Thyroid gland (tissue), 4 donors: Measurements from ENCODE around the gene KIF12. TPM values are rescaled to one million over a fixed set of nuclear protein-coding genes. Genes with fewer than 3 reads are reported as not detected.

Experiments
- DNase-seq, 2 donors: peaks; one replicate each; pipeline ENCODE4 v3.0.0-alpha.2; 2019
- H3K27ac ChIP-seq, 3 donors: fragments of 200-600 bp; sonication (generic); 1 replicate in 2 of 3; 2 replicates in 1 of 3; pipeline ENCODE4 v1.5.1; 2016 to 2019; ENCODE audit warnings: mild to moderate bottlenecking in 1 of 3, moderate library complexity in 1 of 3
- H3K27me3 ChIP-seq: fragments of 200-600 bp; sonication (generic); one replicate; pipeline ENCODE4 v1.5.1; 2019
- H3K36me3 ChIP-seq, 2 donors: fragments of 200-600 bp; sonication (generic); one replicate each; pipeline ENCODE4 v1.5.1; 2016 to 2019
- H3K4me1 ChIP-seq, 2 donors: fragments of 200-600 bp; sonication (generic); one replicate each; pipeline ENCODE4 v1.5.1; 2017 to 2019
- H3K4me3 ChIP-seq, 3 donors: fragments of 200-600 bp; sonication (generic); replicated peaks in 1 of 3; 1 replicate in 2 of 3; 2 replicates in 1 of 3; pipeline ENCODE4 v1.5.1; 2016; ENCODE audit warnings: mild to moderate bottlenecking in 1 of 3
- H3K9me3 ChIP-seq: fragments of 200-600 bp; sonication (generic); one replicate; pipeline ENCODE4 v1.5.1; 2017
- POLR2A ChIP-seq, 2 donors: fragments of 450-650 bp; IDR thresholded peaks; one replicate each; pipeline ENCODE4 v1.6.1; 2017; ENCODE audit warnings: antibody characterized with exemption in 2 of 2, mild to moderate bottlenecking in 2 of 2, moderate library complexity in 1 of 2
- WGBS, 2 donors: methylation state at CpG; one replicate each; pipeline ENCODE4 v1.1.5; 2017; 5-methylcytosine and 5-hydroxymethylcytosine counted together
- intact Hi-C: fragments of 100-400 bp; cut with DNase I; formaldehyde crosslinking; loops from one replicate; pipeline ENCODE4 v1.15.1; 2023
- total RNA-seq, 4 donors: library from RNA; depleted of rRNA; stranded (reverse); fragments of >200 nt; gene quantifications; one replicate each; pipeline ENCODE4 v1.2.3, GENCODE V29; 2016
- TF ChIP-seq, protein P1 (sequence below), 6 experiments: fragments of 200-600 bp in 3 of 6; fragments of 450-650 bp in 3 of 6; sonication (generic) in 3 of 6; IDR thresholded peaks; one replicate each; pipeline ENCODE4 v1.5.1; 2016 to 2019; ENCODE audit warnings: antibody characterized with exemption in 6 of 6, mild to moderate bottlenecking in 2 of 6, inconsistent platforms in 1 of 6, moderate library complexity in 1 of 6

The KIF12 gene
- total RNA-seq, 4 donors from 2014 or later: 13.4 to 56.0 (median 31.7) TPM

DNA sequence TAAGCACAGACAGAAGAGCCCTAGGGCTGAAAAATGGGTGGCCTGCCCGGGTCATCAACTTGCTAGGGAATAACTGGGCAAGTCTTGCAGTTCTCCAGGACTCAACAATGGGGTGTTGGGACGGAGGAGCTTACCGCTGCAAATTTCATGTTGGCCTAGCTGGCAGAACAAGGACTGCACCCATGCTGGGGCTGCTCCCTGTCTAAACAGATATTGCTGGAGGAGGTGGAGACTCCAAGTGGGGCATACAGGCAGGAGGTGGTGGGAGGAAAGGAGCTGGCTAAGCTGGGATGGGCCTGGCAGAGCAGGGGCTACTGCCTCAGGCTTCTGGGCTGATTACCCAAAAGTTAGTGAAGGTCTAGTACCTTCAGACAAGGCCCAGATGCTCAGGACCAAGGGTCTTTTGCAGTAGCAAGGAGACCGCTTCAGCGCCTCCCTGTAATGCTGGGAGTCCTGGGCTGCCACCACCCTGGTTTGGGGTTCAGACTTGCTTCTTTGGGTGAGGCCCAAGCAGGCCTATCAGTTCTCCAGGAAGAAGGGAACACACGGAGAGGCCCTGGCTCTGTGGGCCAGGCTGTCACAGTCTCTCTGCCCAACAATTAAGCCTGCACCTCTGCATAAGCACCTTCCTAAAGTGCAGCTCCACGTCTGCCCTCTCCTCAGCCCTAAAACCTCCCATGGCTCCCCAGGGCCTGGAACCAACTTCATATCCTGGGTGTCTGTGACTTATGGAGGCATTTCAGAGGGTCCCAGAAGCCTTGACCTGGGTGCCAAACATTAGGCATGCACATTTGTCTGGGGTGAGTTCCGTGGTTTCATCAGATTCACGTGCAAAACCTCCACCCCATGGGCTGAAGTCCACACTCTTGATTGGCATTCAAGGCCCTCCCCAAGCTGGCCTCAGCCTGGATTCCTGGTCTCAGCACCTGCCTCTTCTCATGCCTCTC is 24.2 kb upstream of the KIF12 start:
- H3K9me3 ChIP-seq: no peaks in the 10 kb centered on the region
- no peak for DNase-seq
- 84 to 87% methylated on average over 5 to 9 of the region's 9 CpGs for WGBS, 2 donors
- H3K4me1 ChIP-seq: peaks cover 0 to 18% of the 10 kb centered on the region in 2 donors
- no peaks in the 10 kb centered on the region for H3K27me3 ChIP-seq
- intact Hi-C loops: no loop called here
- no peak overlapping the region for H3K27ac ChIP-seq
- no peak for TF ChIP-seq POLR2A (IDR thresholded peaks at IDR 0.05)
- TF ChIP-seq, protein P1, sequence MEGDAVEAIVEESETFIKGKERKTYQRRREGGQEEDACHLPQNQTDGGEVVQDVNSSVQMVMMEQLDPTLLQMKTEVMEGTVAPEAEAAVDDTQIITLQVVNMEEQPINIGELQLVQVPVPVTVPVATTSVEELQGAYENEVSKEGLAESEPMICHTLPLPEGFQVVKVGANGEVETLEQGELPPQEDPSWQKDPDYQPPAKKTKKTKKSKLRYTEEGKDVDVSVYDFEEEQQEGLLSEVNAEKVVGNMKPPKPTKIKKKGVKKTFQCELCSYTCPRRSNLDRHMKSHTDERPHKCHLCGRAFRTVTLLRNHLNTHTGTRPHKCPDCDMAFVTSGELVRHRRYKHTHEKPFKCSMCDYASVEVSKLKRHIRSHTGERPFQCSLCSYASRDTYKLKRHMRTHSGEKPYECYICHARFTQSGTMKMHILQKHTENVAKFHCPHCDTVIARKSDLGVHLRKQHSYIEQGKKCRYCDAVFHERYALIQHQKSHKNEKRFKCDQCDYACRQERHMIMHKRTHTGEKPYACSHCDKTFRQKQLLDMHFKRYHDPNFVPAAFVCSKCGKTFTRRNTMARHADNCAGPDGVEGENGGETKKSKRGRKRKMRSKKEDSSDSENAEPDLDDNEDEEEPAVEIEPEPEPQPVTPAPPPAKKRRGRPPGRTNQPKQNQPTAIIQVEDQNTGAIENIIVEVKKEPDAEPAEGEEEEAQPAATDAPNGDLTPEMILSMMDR (IDR thresholded peaks at IDR 0.05): no peak
- H3K4me3 ChIP-seq: no peak overlapping the region
- no peaks in the 10 kb centered on the region for H3K36me3 ChIP-seq

DNA sequence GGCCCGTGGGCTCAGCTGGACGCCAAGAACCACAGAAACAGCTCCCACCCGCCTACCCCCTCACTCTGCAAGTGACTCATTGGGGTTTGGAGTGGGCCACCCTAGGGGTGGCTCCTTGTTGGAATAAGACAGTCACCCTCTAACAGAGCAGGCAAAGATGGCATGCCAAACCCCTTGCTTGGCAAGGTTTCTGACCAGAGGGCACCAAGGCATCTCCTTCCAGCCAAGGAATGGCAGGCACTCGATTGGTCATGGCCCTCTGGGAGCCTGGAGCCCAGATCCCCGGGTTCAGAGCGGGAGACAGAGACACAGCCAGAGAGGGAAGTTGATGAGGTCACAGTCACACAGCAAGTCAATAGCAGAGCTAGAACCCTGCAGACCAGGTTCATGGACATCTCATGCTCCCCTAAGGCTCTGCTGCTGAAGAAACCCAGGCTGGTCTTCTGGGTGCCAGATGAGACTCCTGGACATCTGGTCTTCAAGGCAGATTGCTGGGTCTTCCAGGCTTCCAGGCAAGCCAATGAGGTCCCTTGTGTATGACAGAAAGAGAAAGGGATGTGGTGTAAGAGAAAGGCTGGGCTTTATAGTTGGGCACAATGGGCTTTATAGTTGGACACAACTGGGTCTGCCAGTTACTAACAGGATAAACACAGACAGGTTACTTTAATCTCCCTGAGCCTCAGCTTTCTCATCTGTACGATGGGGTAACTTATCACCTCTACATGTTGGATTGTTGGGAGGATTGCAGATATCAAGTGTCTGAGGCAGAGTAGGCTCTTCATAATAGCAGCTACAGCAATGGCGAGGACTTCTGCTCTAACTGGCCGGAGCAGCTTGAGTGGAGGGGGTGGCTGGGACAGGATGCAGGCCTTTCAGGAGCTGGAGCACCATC is 23.3 kb upstream of the KIF12 start:
- DNase-seq: no peak
- Histone ChIP-seq H3K27ac (no peak overlapping the region), H3K27me3 (no peaks in the 10 kb centered on the region), H3K4me1 (peaks cover 8 to 25% of the 10 kb centered on the region in 2 donors), H3K36me3 (no peaks in the 10 kb centered on the region), H3K4me3 (no peak overlapping the region), H3K9me3 (no peaks in the 10 kb centered on the region)
- no peak for TF ChIP-seq POLR2A (IDR thresholded peaks at IDR 0.05)
- TF ChIP-seq, protein P1 (IDR thresholded peaks at IDR 0.05): no peak
- WGBS, 2 donors: 95 to 97% methylated on average over 3 to 6 of the region's 9 CpGs
- intact Hi-C loops: no loop called here

DNA sequence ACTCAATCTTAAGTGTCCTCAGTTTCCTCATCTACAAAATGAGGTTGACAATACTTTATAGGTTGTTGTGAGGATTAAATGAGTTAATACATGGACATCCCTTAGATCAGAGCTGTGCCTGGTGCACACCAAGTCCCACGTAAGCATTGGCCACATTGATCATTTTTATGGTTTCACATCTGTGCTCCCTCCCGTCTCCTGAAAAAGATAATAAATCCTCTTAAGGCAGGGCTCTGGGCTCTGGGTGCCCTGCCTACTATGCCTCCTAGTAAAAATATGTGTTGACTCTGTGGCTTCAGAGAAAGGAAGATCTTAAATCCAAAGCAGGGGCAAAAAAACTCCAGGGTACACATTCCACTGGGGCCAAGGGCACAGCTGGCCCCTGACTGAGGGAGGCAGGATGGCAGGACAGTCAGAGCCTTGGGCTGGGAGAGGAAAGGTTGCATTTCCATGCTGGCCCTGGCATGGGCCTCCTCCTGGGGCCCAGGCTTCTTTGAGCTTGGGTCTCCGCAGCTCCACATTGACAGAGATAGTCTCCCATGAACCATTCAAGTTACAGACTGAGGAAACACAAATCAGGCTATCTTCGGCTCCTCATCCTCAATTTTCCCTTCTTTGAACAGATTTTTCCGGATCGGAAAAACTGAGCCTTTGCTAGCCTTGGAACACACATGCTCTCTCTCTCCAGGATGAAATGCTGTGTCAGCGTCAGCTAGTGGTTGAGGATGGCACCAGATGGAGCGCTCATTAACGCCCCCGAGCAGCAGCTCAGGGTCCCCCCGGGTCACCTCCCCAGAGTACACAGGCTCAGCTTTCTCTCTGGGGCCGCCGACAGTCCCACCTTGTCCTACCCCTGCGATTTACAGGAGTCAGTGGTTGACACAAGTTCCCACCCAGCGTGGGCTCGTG is 22.4 kb upstream of the KIF12 start:
- H3K9me3 ChIP-seq: no peaks in the 10 kb centered on the region
- no peaks in the 10 kb centered on the region for H3K27me3 ChIP-seq
- intact Hi-C loops: no loop called here
- TF ChIP-seq, protein P1 (IDR thresholded peaks at IDR 0.05): no peak
- no peak for TF ChIP-seq POLR2A (IDR thresholded peaks at IDR 0.05)
- peaks cover 12 to 32% of the 10 kb centered on the region in 2 donors for H3K4me1 ChIP-seq
- H3K36me3 ChIP-seq: no peaks in the 10 kb centered on the region
- H3K4me3 ChIP-seq: no peak overlapping the region
- 79% methylated on average over 15 of the region's 16 CpGs for WGBS, 2 donors
- H3K27ac ChIP-seq: no peak overlapping the region
- no peak for DNase-seq

DNA sequence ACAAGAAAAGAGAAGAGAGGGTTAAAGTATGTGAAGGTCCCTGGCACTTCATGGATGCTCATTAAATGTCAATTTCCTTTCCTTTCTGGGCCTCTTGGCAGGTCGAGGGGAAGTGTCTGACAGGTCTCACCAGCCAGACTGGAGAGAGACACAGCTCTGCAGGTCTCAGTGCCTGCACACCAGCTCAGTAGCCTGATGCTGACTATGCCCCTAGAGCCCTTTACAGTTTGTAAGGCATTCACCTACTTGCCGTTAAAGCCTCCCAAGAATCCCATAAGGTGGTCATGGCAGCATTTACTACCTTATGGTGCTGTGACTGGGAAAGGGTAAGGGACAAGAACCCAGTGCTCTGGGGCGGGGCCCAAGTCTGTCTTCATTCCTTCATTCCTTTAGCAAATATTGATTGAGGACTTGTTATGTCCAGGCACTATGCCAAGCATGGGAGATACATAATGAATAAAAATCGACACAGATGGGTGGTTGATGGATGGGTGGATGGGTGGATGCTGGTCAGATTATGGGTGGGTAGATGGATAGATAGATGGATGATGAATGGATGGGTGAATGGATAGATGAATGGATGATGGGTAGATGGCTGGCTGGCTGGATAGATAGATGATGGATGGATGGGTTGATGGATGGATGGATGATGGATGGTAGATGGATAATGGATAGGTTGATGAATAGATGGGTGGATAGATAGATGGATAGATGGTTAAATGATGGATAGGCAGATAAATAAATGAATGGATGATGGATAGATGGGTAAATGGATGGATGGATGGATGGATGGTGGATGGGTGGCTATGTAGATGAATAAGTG is 21.3 kb upstream of the KIF12 start:
- peaks cover 19 to 41% of the 10 kb centered on the region in 2 donors for H3K4me1 ChIP-seq
- intact Hi-C loops: no loop called here
- H3K9me3 ChIP-seq: no peaks in the 10 kb centered on the region
- H3K27me3 ChIP-seq: no peaks in the 10 kb centered on the region
- H3K4me3 ChIP-seq: no peak overlapping the region
- no peak for TF ChIP-seq POLR2A (IDR thresholded peaks at IDR 0.05)
- TF ChIP-seq, protein P1 (IDR thresholded peaks at IDR 0.05): no peak
- H3K27ac ChIP-seq: no peak overlapping the region
- WGBS, 2 donors: 68 to 69% methylated on average over 4 of the region's 4 CpGs
- DNase-seq: no peak
- H3K36me3 ChIP-seq: no peaks in the 10 kb centered on the region
